HL-60/S4 treated with retinoic acid at 250 ng/mL for 4 days and 3 days (cell line): ENCODE data around the gene FBXL7.

Experiments
- in situ Hi-C: fragments of 300-500 bp; cut with MboI; formaldehyde crosslinking; loops from 2 replicates; pipeline ENCODE4 v1.7.0; 2022; ENCODE audit warnings: low sequenced_read_pairs

FBXL7 gene

GRCh38 chr5:15929611-15930263 is 429.8 kb downstream of the FBXL7 start:
- in situ Hi-C loops: no loop called here

DNA sequence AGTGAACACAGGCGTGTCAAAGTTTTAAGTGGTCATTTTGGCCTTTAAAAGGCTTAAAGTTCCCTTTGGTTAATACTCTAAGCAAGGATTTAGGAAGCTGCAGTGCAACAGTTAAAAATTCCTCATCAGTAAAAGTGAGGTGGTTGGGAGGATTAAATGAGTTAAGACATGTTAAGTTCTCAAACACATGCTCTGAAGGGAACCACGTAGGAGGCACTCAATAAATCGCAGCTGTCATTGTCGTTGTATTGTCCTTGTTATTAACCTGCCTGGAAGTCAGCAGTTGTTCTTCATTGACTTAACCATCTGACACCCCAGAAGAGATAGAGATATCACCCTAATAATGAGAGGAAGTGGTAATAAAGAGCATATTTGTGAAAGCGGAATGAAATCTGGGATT is 432.1 kb downstream of the FBXL7 start:
- in situ Hi-C loops: no loop called here

DNA sequence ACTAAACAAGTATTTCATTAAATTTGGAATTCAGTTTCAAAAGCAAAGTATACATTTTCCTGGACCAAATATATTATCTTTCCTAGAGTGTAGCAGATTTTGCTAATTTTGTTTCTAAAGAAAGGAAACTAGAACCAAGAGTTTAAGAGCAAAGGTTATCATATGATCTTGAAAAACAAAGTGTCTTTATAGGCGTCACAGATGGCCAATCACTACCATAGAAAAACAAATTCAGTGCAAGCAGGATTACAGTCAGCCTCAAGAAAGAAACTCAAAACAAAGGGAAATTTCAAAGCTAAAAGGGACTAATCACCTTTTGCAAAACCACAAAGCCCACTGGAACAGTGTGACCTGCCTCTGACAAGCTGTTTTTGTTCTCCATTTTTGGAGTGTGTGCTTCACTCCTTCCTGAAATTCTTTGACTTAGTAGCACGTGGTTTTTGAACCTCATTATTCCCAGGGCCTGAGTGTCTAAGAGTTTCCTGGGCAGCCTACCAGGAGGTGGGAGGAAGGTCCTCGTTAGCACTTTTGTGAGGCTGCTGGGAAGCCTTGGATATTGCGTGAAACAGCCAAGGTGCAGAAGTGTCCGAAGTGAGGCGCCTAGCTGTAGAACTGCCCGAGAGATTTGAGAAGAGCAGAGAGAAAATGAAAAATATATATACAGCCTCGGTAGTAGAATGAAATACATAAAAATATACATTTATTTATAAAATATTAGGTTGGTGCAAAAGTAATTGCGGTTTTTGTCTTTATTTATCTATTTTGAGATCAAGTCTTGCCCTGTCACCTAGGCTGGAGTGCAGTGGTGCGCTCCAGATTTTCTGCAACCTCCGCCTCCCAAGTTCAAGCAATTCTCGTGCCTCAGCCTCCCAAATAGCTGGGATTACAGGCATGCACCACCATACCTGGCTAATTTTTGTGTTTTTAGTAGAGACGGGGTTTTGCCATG is 433.6 kb downstream of the FBXL7 start:
- in situ Hi-C loops: no loop called here

DNA sequence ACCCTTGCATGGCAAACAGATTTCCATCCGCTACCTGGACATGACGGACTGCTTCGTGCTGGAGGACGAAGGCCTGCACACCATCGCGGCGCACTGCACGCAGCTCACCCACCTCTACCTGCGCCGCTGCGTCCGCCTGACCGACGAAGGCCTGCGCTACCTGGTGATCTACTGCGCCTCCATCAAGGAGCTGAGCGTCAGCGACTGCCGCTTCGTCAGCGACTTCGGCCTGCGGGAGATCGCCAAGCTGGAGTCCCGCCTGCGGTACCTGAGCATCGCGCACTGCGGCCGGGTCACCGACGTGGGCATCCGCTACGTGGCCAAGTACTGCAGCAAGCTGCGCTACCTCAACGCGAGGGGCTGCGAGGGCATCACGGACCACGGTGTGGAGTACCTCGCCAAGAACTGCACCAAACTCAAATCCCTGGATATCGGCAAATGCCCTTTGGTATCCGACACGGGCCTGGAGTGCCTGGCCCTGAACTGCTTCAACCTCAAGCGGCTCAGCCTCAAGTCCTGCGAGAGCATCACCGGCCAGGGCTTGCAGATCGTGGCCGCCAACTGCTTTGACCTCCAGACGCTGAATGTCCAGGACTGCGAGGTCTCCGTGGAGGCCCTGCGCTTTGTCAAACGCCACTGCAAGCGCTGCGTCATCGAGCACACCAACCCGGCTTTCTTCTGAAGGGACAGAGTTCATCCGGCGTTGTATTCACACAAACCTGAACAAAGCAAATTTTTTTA is 436.7 kb downstream of the FBXL7 start:
- in situ Hi-C loops: no loop called here

DNA sequence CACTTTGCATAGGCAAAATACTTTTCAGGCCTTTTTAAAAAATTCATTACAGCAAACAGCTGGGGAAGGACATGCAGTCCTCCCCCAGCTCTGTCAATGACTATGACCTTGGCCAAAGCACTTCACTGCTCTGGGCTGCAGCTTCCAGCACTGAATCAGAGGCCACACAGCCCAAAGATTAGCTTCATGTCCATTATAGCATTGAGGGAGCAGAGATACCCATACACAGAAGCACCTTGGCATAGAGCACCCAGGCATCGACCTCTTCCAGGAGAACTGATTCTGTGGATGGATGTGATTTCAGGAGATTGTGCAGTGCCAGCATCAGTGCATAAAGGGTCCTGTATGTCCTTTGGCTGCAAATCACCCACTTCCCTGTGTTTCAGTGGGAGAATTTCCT is 437.7 kb downstream of the FBXL7 start:
- in situ Hi-C loops: no loop called here

- in situ Hi-C loops: no loop called here
These were observed 438.2 kb downstream of the FBXL7 start for GRCh38 chr5:15938186-15938585.

DNA sequence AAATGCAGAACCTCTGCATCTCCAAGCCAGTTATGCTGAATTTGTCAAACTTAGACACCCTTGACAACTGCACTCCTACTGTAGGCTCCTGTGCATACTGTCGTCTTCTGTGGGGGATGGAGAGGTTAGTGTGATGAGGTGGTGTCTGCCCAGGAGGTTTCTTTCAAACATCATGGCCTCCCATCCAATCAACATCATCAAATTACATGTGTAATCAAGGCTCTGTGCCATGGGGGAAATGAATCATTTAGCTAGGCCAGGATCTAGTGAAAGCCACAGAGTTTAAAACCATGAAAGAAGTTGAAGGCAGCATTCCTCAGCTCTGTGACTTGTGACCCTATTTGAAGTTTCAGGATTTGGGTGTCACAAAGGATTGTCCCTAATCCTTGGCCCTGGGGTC is 439.0 kb downstream of the FBXL7 start:
- in situ Hi-C loops: no loop called here

DNA sequence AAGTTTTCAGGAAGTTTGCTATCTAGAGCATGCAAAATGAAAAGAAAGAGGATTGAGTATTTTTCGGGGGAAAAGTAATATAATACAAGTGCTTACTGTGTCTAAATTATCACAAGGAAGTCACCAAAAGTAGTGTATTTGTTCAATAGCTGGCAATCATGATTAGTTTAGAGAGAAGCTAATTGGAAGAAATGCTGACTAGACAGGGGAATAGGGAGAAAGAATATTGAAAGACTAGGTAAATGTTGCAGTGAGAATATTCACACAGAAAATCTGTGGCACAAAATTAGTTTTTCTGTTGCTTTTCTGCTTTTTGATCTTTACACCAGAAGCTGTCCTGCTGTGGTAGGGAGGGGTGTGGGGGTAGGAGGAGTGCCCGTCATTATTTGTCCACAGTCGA is 440.9 kb downstream of the FBXL7 start:
- in situ Hi-C loops: no loop called here

GRCh38 chr5:15943487-15943886 is 443.5 kb downstream of the FBXL7 start:
- in situ Hi-C loops: no loop called here

DNA sequence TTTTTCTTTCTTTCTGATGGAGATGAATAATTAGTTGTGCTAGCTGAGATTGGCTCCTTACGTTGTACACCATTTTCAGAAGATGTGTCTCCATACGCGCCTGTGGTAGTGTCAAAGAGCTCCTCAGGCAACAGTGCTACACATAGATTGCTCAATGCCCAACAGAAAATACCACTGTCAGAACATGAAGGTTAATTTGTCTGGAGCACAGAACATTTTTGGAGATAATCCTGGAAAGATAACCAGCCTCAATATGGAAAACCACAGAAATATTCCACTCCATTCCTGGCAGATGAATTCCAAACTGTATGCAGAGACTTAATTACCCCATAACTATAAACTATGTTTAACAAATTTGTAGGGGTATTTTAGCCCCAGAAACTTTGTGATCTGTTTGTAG is 446.0 kb downstream of the FBXL7 start:
- in situ Hi-C loops: no loop called here

GRCh38 chr5:15948190-15948589 is 448.2 kb downstream of the FBXL7 start:
- in situ Hi-C loops: no loop called here

DNA sequence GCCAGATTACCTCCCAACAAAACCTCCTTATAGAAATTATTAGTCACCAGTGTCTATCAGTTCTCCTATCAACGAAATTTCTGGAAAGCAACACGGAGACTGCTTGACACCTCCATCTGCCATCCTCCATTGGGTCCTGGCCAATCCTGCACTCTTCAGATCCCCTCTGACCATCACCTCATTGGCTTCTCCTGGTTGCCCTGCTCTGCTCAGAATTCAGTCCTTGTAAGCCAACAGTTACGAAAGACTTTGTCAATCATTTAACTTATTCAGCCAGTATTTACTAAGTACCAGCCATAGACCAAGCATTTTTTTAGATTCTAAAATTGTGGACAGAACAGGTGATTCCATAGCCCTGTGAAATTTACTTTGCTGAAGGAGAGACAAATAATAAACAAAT is 451.1 kb downstream of the FBXL7 start:
- in situ Hi-C loops: no loop called here

DNA sequence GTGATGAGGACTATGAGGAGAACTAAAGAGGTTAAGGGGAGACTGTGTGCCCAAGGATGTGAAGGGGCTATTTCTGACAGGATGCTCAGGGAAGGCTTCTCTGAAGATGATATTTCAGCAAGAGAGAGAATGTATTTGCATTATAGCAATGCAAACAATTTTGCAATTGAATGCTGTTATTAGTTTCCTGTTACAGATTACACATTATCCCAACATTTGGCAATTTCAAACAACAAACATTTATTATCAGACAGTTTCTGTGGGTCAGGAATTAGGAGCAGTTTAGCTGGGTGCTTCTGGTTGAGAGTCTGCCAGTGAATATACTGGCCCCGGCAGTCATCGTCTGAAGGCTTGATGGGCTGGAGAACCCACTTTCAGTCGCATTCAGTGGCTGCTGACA is 451.6 kb downstream of the FBXL7 start:
- in situ Hi-C loops: no loop called here

GRCh38 chr5:15956622-15957021 is 456.6 kb downstream of the FBXL7 start:
- in situ Hi-C loops: no loop called here

DNA sequence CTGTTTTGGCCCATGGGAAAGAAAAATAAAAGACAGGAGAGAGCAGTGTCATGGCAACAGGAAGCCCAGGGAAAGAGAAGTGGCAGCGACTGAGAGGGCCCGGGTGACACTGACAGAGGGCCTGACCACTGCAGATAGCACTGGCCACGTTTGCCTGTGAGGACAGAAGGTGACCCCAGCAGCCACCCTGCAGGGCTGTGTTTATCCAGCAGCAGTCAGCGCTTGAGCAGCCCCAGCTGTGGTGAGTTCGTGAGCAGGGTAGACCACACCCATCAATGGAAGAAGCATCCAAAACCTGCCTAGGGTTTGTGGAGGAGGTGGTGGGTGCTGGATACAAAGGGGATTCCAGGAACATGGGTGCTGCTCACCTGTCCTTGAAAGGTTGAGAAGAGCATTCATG is 457.1 kb downstream of the FBXL7 start:
- in situ Hi-C loops: no loop called here

DNA sequence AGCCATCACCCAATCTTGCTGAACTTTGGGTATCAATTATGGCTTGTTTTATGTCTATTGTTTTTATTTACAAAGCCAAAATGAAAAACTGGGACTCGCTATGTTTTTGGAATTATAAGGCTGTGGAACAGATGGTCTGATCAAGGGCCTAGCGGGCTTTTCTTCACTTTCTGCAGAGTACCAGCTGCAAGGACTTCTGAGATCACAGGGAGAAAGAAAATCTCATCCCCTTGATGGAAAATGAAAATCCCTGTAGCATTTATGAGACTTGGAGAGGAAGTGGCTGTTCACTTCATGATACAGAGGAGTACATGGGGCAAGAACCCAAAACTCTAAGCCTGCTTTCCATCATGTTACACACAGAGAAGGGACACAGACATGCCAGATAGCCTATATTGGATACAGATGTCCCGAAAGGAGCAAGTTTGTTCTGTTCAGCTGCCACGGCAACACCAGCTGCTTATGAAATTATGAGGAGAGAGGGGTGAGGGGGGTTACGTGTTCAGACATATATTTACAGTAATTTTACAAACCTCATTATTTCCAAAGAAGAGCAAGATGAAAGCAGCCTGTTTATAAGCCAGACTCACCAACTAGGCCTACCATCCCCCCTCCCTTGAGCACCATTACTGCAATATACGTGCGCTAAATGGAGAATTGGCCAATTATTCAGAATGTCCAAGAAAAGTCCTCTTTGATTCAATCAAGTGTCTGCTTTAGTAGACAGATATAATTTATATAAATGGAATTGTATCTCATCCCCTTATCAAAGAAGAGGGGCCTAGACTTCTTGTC is 459.6 kb downstream of the FBXL7 start:
- in situ Hi-C loops: no loop called here

- in situ Hi-C loops: no loop called here
These were observed 466.2 kb downstream of the FBXL7 start for GRCh38 chr5:15966066-15966640.

- in situ Hi-C loops: no loop called here
These were observed 466.7 kb downstream of the FBXL7 start for GRCh38 chr5:15966651-15967050.

DNA sequence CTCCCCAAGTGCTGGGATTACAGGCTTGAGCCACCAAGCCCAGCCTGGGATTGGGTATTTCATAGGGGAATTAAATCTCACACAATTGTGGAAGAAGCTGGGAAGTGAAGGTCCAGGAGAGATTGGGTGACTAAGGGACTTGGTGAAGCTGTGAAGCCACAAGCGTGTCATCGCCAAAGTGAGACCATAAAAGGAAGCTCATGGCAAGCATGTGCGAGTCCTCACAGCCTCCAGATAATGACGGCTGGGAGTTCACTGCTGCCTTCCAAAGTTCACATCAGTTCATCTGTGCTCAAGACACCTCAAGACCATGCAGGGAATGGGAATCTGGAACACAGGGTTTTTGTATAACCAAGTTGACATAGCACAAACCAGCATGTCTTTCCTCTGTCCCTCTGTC is 469.0 kb downstream of the FBXL7 start:
- in situ Hi-C loops: no loop called here

DNA sequence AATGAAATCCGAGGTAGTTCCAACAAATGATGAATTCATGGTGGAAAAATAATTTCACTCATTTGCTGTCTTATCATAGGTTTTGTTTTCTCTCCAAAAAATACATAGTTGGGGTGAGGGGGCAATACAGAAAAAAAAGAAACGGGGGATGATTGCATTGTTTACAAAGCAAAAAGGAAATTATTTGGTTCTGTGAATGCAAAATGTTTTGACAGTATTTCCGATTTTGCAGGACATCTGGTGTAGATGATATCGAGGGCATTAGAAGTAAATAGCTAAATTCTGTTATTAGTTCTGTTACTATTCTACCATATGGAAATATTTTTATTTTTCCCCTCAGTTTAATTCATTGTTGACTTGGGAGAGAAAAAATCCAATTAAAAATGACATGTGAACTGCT is 477.9 kb downstream of the FBXL7 start:
- in situ Hi-C loops: no loop called here

GRCh38 chr5:15980835-15981234 is 480.9 kb downstream of the FBXL7 start:
- in situ Hi-C loops: no loop called here
